Left lobe of liver (tissue), 2 donors: Measurements from ENCODE around the gene OPALIN. TPM values are rescaled to one million over a fixed set of nuclear protein-coding genes. Genes with fewer than 3 reads are reported as not detected.
A peak's percentile ranks its signal among the peaks of the same experiment; 100 is the strongest.
"Not testable (repeated sequence)": the region's sequence is repeated elsewhere in the genome, so short reads cannot be mapped to it uniquely, and the experiment has no call there.

ENCODE experiments used
- ATAC-seq: fragments of 200-7000 bp; cut with Tn5 transposase; one replicate; pipeline ENCODE4 v1.9.1; 2020; ENCODE audit warnings: mild to moderate bottlenecking, moderate library complexity
- DNase-seq: peaks from one replicate; pipeline ENCODE4 v3.0.0-alpha.2; 2020; ENCODE audit warnings: low spot score
- total RNA-seq: library from RNA; stranded (reverse); gene quantifications from one replicate; pipeline ENCODE4 v1.2.1, GENCODE V29; 2021
- donor health status: DM: no; HTN: no; CAD: no; lungs with moderate emphysema.
- donor health status: DM: no; HTN: yes; CAD: no.

The OPALIN gene
- total RNA-seq, 1 donor from 2014 or later, result not detected

- DNase-seq (no peak), ATAC-seq (peak; percentile 73)
Measured at GRCh38 chr10:96339956-96340904, 18.6 kb downstream of the OPALIN start.

GRCh38 chr10:96339383-96339782 is 19.4 kb downstream of the OPALIN start:
- DNase-seq, result no peak
- no peak for ATAC-seq

GRCh38 chr10:96338279-96338925 is 20.4 kb downstream of the OPALIN start:
- DNase-seq (no peak), ATAC-seq (no peak)

- DNase-seq (no peak), ATAC-seq (no peak)
Measured at GRCh38 chr10:96337106-96337505, 21.7 kb downstream of the OPALIN start.

GRCh38 chr10:96334616-96335526 is 23.9 kb downstream of the OPALIN start:
- ATAC-seq, result peak; percentile 98

GRCh38 chr10:96333101-96333500 is 25.7 kb downstream of the OPALIN start:
- DNase-seq (no peak), ATAC-seq (no peak)

More at GRCh38 chr10:96334616-96335526, 23.9 kb downstream of the OPALIN start:
- no peak for DNase-seq

- no peak for DNase-seq
- no peak for ATAC-seq
Measured at GRCh38 chr10:96327462-96327861, 31.3 kb downstream of the OPALIN start.

- ATAC-seq (no peak), DNase-seq (no peak)
Measured at GRCh38 chr10:96325719-96326373, 33.0 kb downstream of the OPALIN start.

- DNase-seq (no peak), ATAC-seq (peak; percentile 33)
Measured at GRCh38 chr10:96324447-96324846, 34.4 kb downstream of the OPALIN start.

- DNase-seq (no peak), ATAC-seq (no peak)
Measured at GRCh38 chr10:96322275-96322674, 36.5 kb downstream of the OPALIN start.

- ATAC-seq (no peak), DNase-seq (no peak)
Measured at GRCh38 chr10:96321822-96322221, 37.0 kb downstream of the OPALIN start.

GRCh38 chr10:96319754-96320474 is 38.9 kb downstream of the OPALIN start:
- no peak for ATAC-seq
- no peak for DNase-seq

- ATAC-seq, result no peak
- no peak for DNase-seq
Measured at GRCh38 chr10:96317067-96317833, 41.6 kb downstream of the OPALIN start.

GRCh38 chr10:96313344-96313743 is 45.5 kb downstream of the OPALIN start:
- ATAC-seq (no peak), DNase-seq (no peak)

GRCh38 chr10:96311180-96311715 is 47.6 kb downstream of the OPALIN start:
- no peak for ATAC-seq
- DNase-seq, result no peak

- DNase-seq (no peak), ATAC-seq (no peak)
Measured at GRCh38 chr10:96310321-96310669, 48.5 kb downstream of the OPALIN start.

- ATAC-seq, result no peak
- DNase-seq, result no peak
Measured at GRCh38 chr10:96309628-96310320, 49.0 kb downstream of the OPALIN start.

GRCh38 chr10:96308854-96309253 is 49.9 kb downstream of the OPALIN start:
- not testable (repeated sequence) for ATAC-seq, DNase-seq
